Esophagus squamous epithelium (tissue), 4 donors: Measurements from ENCODE around the gene NRXN3.

ENCODE experiments used
- CTCF ChIP-seq, 6 experiments: fragments of 450-650 bp in 4 of 6; fragments of 200-600 bp in 2 of 6; sonication (generic) in 2 of 6; IDR thresholded peaks; one replicate each; pipeline ENCODE4 v1.5.1; 2016 to 2019; ENCODE audit warnings: antibody characterized with exemption in 6 of 6, mild to moderate bottlenecking in 4 of 6, moderate library complexity in 4 of 6
- POLR2A ChIP-seq, 4 donors: fragments of 450-650 bp; IDR thresholded peaks; one replicate each; pipeline ENCODE4 v1.6.1; 2017; ENCODE audit warnings: antibody characterized with exemption in 4 of 4, mild to moderate bottlenecking in 4 of 4, moderate library complexity in 3 of 4

DNA sequence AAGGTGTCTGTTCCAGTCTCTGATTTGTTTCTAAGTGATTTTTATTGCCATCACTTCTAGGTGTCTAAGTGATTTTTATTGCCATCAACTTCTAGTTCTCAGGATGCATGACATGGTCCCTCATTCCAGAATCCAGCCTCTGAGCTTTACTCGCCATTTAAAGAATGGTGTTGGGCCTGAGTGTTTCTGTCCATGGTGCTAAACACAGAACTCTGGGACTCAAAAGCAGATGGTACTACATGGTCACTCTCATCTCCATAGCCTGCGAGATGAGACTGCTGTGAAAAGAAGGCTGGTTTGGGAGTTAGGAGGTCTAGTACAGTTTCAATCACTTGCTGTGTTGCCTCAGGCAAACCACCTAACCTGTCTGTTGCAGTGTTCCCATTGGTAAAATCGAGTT lies 276.6 kb downstream of the NRXN3 start:
- TF ChIP-seq POLR2A (IDR thresholded peaks at IDR 0.05): no peak
- no peak for TF ChIP-seq CTCF (IDR thresholded peaks at IDR 0.05)
